Uterus (tissue), 2 donors: ENCODE data around the gene BTG2.

Source experiments
- CTCF ChIP-seq, 4 experiments: fragments of 200-600 bp in 2 of 4; fragments of 450-650 bp in 2 of 4; sonication (generic) in 2 of 4; IDR thresholded peaks; one replicate each; pipeline ENCODE4 v1.5.1; 2016 to 2019; ENCODE audit warnings: antibody characterized with exemption in 4 of 4, mild to moderate bottlenecking in 2 of 4, moderate library complexity in 1 of 4
- POLR2A ChIP-seq, 2 donors: fragments of 450-650 bp; IDR thresholded peaks; one replicate each; pipeline ENCODE4 v1.6.1; 2016; ENCODE audit warnings: antibody characterized with exemption in 2 of 2, mild to moderate bottlenecking in 1 of 2, moderate library complexity in 1 of 2

DNA sequence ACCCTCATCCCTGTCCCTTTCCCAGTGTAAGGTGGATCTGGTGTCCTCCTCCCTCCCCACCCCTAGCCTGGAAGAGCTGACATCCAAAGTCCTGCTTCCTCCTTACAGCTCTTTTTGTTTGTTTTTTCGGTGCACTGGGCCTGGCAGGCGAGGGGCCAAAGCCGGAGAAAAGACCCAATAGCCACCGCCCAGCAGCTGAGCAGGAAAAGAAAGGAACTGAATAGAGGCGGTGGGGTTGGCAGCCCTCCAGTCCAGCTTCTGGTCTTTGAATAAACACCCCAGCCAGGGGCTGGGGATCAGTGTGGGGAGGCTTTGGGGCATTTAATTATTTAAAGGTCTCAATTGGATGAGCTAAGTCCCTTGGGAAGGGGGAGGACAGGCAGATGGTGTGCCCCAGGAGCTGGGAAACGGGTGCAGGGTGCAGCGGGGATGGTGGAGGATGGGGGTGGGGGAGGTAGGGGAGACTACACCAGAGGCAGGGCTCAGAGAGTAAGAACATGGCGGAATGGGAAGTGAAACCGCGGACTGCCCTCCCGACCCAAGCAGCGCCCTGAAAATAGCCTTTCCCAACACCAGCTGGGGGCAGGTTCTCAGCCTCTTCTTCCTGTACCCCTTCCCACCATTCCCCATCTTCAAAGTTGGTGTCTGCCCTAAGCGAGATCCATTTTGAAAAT lies 20.2 kb downstream of the BTG2 start:
- TF ChIP-seq CTCF (IDR thresholded peaks at IDR 0.05) (no peak), POLR2A (IDR thresholded peaks at IDR 0.05) (no peak)
